Lung (tissue), 12 donors: ENCODE results near the gene CRP. TPM values are rescaled to one million over a fixed set of nuclear protein-coding genes. Genes with fewer than 3 reads are reported as not detected.
A peak's percentile ranks its signal among the peaks of the same experiment; 100 is the strongest.

Experiments used
- ATAC-seq: fragments of 200-7000 bp; cut with Tn5 transposase; one replicate; pipeline ENCODE4 v1.9.1; 2020; ENCODE audit warnings: moderate number of reproducible peaks; ENCODE audit not compliant: insufficient read depth, low FRiP score
- DNase-seq, 3 donors: peaks; one replicate each; pipeline ENCODE4 v3.0.0-alpha.2; 2013 to 2017
- H3K27ac ChIP-seq, 2 donors: one replicate each; pipeline ENCODE4 v1.5.1; 2013; ENCODE audit warnings: mild to moderate bottlenecking in 2 of 2, moderate library complexity in 2 of 2, control low read depth in 1 of 2, inconsistent platforms in 1 of 2, low read depth in 1 of 2, low read length in 1 of 2
- H3K27me3 ChIP-seq, 3 donors: one replicate each; pipeline ENCODE4 v1.5.1; 2013; ENCODE audit warnings: low read length in 2 of 3; ENCODE audit not compliant: control insufficient read depth in 3 of 3, insufficient read depth in 3 of 3
- H3K36me3 ChIP-seq, 4 donors: one replicate each; pipeline ENCODE4 v1.5.1; 2013; ENCODE audit warnings: low read length in 4 of 4, mild to moderate bottlenecking in 1 of 4, moderate library complexity in 1 of 4; ENCODE audit not compliant: control insufficient read depth in 4 of 4, insufficient read depth in 4 of 4
- H3K4me1 ChIP-seq, 5 donors: one replicate each; pipeline ENCODE4 v1.5.1; 2013; ENCODE audit warnings: low read length in 5 of 5, mild to moderate bottlenecking in 2 of 5, moderate library complexity in 1 of 5; ENCODE audit not compliant: control insufficient read depth in 5 of 5, insufficient read depth in 5 of 5
- H3K4me3 ChIP-seq: one replicate; pipeline ENCODE4 v1.5.1; 2013; ENCODE audit warnings: mild to moderate bottlenecking, control low read depth, moderate library complexity
- H3K9ac ChIP-seq, 2 donors: one replicate each; pipeline ENCODE4 v1.5.1; 2013; ENCODE audit warnings: low read length in 2 of 2, control low read depth in 1 of 2; ENCODE audit not compliant: insufficient read depth in 1 of 2
- H3K9me3 ChIP-seq, 4 donors: one replicate each; pipeline ENCODE4 v1.5.1; 2013; ENCODE audit warnings: low read length in 3 of 4, mild to moderate bottlenecking in 1 of 4, moderate library complexity in 1 of 4; ENCODE audit not compliant: control insufficient read depth in 4 of 4, insufficient read depth in 3 of 4
- WGBS, 2 donors: extraction: QIAGEN DNeasy Blood & Tissue Kit; methylation state at CpG; one replicate each; pipeline ENCODE4 v1.1.7; 2013; 5-methylcytosine and 5-hydroxymethylcytosine counted together
- polyA plus RNA-seq, 2 donors: library from polyadenylated mRNA; stranded (reverse); fragments of 200-250 nt; gene quantifications; one replicate each; pipeline ENCODE4 v1.2.1, GENCODE V29; 2013
- total RNA-seq, 2 donors: library from RNA; depleted of rRNA in 1 of 2; stranded (reverse); fragments of >200 nt in 1 of 2; gene quantifications; one replicate each; pipeline ENCODE4 v1.2.1, GENCODE V29; 2014 to 2021
- TF ChIP-seq, protein P1 (sequence below): IDR thresholded peaks from 2 replicates; pipeline ENCODE4 v1.5.1; 2012; ENCODE audit warnings: mild to moderate bottlenecking; ENCODE audit errors: control extremely low read depth, extremely low read depth
- donor health status: control.
- donor health status: control.
- donor health status: Bipolar disorder and iron deficiency.
- donor health status: healthy.
- donor health status: DM: yes; HTN: yes; CAD: no.

CRP gene
- total and polyA plus RNA-seq, 4 donors, result 0.10 to 0.71 (median 0.18) TPM; not detected in 1

DNA sequence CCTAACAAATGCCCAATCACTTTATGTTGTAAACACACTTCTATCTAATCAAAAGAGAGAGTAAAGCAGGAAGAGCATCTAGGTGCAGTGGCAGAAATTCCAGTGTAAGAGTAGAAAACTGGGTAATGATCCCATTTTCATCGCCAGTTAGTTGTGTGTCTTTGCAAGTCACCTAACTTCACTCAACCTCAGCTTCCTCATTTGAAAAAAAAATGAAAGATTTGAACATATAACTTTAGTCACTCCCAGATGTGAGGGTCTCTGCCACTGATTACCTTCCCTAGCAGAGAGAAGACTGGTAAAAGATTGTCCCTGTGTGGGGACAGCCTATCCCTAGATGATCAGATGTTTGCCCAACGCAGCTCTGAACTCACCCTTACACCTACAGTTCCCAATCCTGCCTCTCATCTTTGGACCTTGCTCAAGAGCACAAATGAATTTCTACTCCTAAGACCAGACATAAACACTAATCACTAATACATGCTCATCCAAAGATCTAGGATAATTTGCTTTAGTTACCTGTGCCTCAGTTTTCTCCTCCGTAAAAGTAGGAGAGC is 41.1 kb upstream of the CRP start:
- no peak overlapping the region for H3K27ac ChIP-seq
- 79 to 86% methylated on average over 3 of the region's 3 CpGs for WGBS, 2 donors
- H3K36me3 ChIP-seq, result no peaks in the 10 kb centered on the region
- H3K4me3 ChIP-seq, result no peak overlapping the region
- no peaks in the 10 kb centered on the region for H3K27me3 ChIP-seq
- TF ChIP-seq, protein P1, sequence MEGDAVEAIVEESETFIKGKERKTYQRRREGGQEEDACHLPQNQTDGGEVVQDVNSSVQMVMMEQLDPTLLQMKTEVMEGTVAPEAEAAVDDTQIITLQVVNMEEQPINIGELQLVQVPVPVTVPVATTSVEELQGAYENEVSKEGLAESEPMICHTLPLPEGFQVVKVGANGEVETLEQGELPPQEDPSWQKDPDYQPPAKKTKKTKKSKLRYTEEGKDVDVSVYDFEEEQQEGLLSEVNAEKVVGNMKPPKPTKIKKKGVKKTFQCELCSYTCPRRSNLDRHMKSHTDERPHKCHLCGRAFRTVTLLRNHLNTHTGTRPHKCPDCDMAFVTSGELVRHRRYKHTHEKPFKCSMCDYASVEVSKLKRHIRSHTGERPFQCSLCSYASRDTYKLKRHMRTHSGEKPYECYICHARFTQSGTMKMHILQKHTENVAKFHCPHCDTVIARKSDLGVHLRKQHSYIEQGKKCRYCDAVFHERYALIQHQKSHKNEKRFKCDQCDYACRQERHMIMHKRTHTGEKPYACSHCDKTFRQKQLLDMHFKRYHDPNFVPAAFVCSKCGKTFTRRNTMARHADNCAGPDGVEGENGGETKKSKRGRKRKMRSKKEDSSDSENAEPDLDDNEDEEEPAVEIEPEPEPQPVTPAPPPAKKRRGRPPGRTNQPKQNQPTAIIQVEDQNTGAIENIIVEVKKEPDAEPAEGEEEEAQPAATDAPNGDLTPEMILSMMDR, result no peak
- no peak overlapping the region for H3K9ac ChIP-seq
- DNase-seq (no peak), ATAC-seq (no peak)
- H3K9me3 ChIP-seq, result no peaks in the 10 kb centered on the region
- peaks cover 0 to 10% (median 0%) of the 10 kb centered on the region in 5 donors for H3K4me1 ChIP-seq

- WGBS, 2 donors, result 67 to 85% methylated on average over 4 of the region's 4 CpGs
Measured at GRCh38 chr1:159753386-159753785, 39.0 kb upstream of the CRP start.

GRCh38 chr1:159752135-159752580 is 37.8 kb upstream of the CRP start:
- ATAC-seq, result peak; percentile 84
- Histone ChIP-seq H3K9me3 (no peaks in the 10 kb centered on the region), H3K27me3 (no peaks in the 10 kb centered on the region), H3K4me1 (peaks cover 0 to 10% (median 0%) of the 10 kb centered on the region in 5 donors), H3K27ac (peak overlapping the region; percentile 39 to 83), H3K36me3 (no peaks in the 10 kb centered on the region), H3K9ac (no peak overlapping the region), H3K4me3 (no peak overlapping the region)
- TF ChIP-seq, protein P1, result no peak
- peak in 2 of 3 donors; percentile 8 to 29 for DNase-seq
- WGBS, 2 donors, result 16 to 21% methylated on average over 4 of the region's 4 CpGs

More at GRCh38 chr1:159753386-159753785, 39.0 kb upstream of the CRP start:
- Histone ChIP-seq H3K9ac (no peak overlapping the region), H3K4me3 (no peak overlapping the region), H3K4me1 (peaks cover 0 to 10% (median 0%) of the 10 kb centered on the region in 5 donors), H3K9me3 (no peaks in the 10 kb centered on the region), H3K27ac (peak overlapping the region in 1 of 2 donors; percentile 43), H3K36me3 (no peaks in the 10 kb centered on the region), H3K27me3 (no peaks in the 10 kb centered on the region)
- DNase-seq (no peak), ATAC-seq (no peak)
- TF ChIP-seq, protein P1, result no peak

GRCh38 chr1:159751031-159751430 is 36.6 kb upstream of the CRP start:
- TF ChIP-seq, protein P1, result no peak

More at GRCh38 chr1:159751031-159751430, 36.6 kb upstream of the CRP start:
- Histone ChIP-seq H3K27me3 (no peaks in the 10 kb centered on the region), H3K27ac (peak overlapping the region in 1 of 2 donors; percentile 83), H3K4me1 (peaks cover 0 to 7% (median 0%) of the 10 kb centered on the region in 5 donors), H3K4me3 (no peak overlapping the region), H3K36me3 (no peaks in the 10 kb centered on the region), H3K9ac (no peak overlapping the region), H3K9me3 (no peaks in the 10 kb centered on the region)
- DNase-seq (no peak), ATAC-seq (no peak)
